NT2/D1 (cell line): ENCODE results near the gene MRPS9.

Source experiments
- YY1 ChIP-seq: IDR thresholded peaks from 2 replicates; pipeline ENCODE4 v1.6.1; 2011; ENCODE audit not compliant: insufficient read length, insufficient read depth
- ZNF274 ChIP-seq: IDR thresholded peaks from 2 replicates; pipeline ENCODE4 v1.6.1; 2011; ENCODE audit warnings: mild to moderate bottlenecking, low read depth, low read length

GRCh38 chr2:105139556-105140239 is 101.8 kb downstream of the MRPS9 start:
- TF ChIP-seq YY1 (no peak), ZNF274 (no peak)
